CD4-positive, alpha-beta memory T cell (primary cell): ENCODE results near the gene LBHD1. TPM values are rescaled to one million over a fixed set of nuclear protein-coding genes. Genes with fewer than 3 reads are reported as not detected.
A peak's percentile ranks its signal among the peaks of the same experiment; 100 is the strongest.
"Not testable (repeated sequence)": the region's sequence is repeated elsewhere in the genome, so short reads cannot be mapped to it uniquely, and the experiment has no call there.

ENCODE experiments used
- CTCF ChIA-PET: fragments of 350-600 bp; sonication (Branson Sonifier 250); formaldehyde crosslinking; loops from one replicate; lab custom pipeline; 2021; ENCODE audit warnings: inconsistent platforms; ENCODE audit not compliant: partially characterized antibody; lab: Charles Lee
- POLR2A ChIA-PET: fragments of 350-600 bp; sonication (Branson Sonifier 250); formaldehyde crosslinking; loops from one replicate; lab custom pipeline; 2021; ENCODE audit not compliant: partially characterized antibody; lab: Charles Lee
- DNase-seq, 5 donors: peaks; one replicate each; pipeline versions ENCODE4 v3.0.0 to v3.0.0-alpha.2; 2020 to 2022; ENCODE audit warnings: mixed read lengths in 1 of 5
- H3K27ac ChIP-seq: one replicate; pipeline ENCODE4 v1.7.0; 2013; ENCODE audit warnings: low read depth, low read length
- H3K27me3 ChIP-seq: 2 replicates; pipeline ENCODE4 v1.7.0; 2013; ENCODE audit warnings: mild to moderate bottlenecking, low read length, moderate library complexity; ENCODE audit not compliant: insufficient read depth
- H3K36me3 ChIP-seq: 2 replicates; pipeline ENCODE4 v1.7.0; 2013; ENCODE audit warnings: mild to moderate bottlenecking, low read length, moderate library complexity; ENCODE audit not compliant: insufficient read depth
- H3K4me1 ChIP-seq: 2 replicates; pipeline ENCODE4 v1.7.0; 2013; ENCODE audit warnings: mild to moderate bottlenecking, low read length, moderate library complexity; ENCODE audit not compliant: insufficient read depth
- H3K4me3 ChIP-seq, 2 donors: one replicate each; pipeline ENCODE4 v1.7.0; 2013; ENCODE audit warnings: low read length in 2 of 2, mild to moderate bottlenecking in 1 of 2
- H3K9me3 ChIP-seq, 2 donors: one replicate each; pipeline ENCODE4 v1.7.0; 2013; ENCODE audit warnings: low read length in 2 of 2, control low read depth in 1 of 2; ENCODE audit not compliant: control insufficient read depth in 1 of 2
- H3K27ac Mint-ChIP-seq, 7 donors: one replicate each; pipeline ENCODE4 v1.8.0; 2020 to 2021; ENCODE audit warnings: mixed read lengths in 7 of 7, mild to moderate bottlenecking in 6 of 7, inconsistent platforms in 3 of 7, moderate library complexity in 3 of 7
- H3K27me3 Mint-ChIP-seq, 2 donors: one replicate each; pipeline ENCODE4 v1.8.0; 2020 to 2021; ENCODE audit warnings: mixed read lengths in 2 of 2
- H3K36me3 Mint-ChIP-seq, 2 donors: one replicate each; pipeline ENCODE4 v1.8.0; 2020 to 2021; ENCODE audit warnings: mixed read lengths in 2 of 2, inconsistent platforms in 1 of 2, mild to moderate bottlenecking in 1 of 2
- H3K4me1 Mint-ChIP-seq, 4 donors: one replicate each; pipeline ENCODE4 v1.8.0; 2020 to 2021; ENCODE audit warnings: mixed read lengths in 4 of 4, mild to moderate bottlenecking in 1 of 4
- H3K4me3 Mint-ChIP-seq, 8 donors: one replicate each; pipeline ENCODE4 v1.8.0; 2020 to 2021; ENCODE audit warnings: mixed read lengths in 8 of 8, mild to moderate bottlenecking in 7 of 8, moderate library complexity in 6 of 8, inconsistent platforms in 3 of 8
- H3K9me3 Mint-ChIP-seq, 8 donors: one replicate each; pipeline ENCODE4 v1.8.0; 2020 to 2021; ENCODE audit warnings: mixed read lengths in 8 of 8, mild to moderate bottlenecking in 5 of 8, inconsistent platforms in 3 of 8, moderate library complexity in 1 of 8
- intact Hi-C: fragments of 100-400 bp; cut with micrococcal nuclease; formaldehyde crosslinking; loops from one replicate; pipeline ENCODE4 v1.15.1; 2023
- polyA plus RNA-seq, 2 donors: library from polyadenylated mRNA; unstranded; fragments of 300-500 nt; fragmentation: Illumina TruSeq; gene quantifications; one replicate each; pipeline ENCODE4 v1.2.3, GENCODE V29; 2021
- total RNA-seq, 2 experiments: library from RNA; stranded (reverse); gene quantifications; one replicate each; pipeline ENCODE4 v1.2.3, GENCODE V29; 2021

The LBHD1 gene
- total and polyA plus RNA-seq, 4 experiments from 2014 or later = 2.4 to 28.6 (median 14.7) TPM

DNA sequence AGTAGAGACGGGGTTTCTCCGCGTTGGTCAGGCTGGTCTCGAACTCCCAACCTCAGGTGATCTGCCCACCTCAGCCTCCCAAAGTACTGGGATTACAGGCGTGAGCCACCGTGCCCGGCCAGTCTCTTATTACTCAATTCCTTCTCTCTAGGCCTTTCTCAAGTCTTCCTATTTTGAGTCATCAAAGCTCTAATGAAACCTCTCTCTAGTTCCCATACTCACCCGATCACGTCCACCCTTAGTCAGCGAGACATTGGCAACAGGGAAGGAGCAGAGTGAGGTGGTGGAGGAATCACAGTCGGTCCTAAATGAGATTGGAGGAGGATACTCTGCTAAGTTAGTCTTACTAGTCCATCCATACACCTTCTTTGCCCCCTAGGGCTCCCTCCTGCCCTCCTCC, 30.2 kb upstream of the LBHD1 start:
- ChIA-PET CTCF (interaction anchor here (0.7 to 1.5 kb wide), 6 partner anchors 21 to 308 kb away, joined by 3 to 6 read pairs (median 3); partner anchors contain the start of genes SLC3A2 and TUT1), POLR2A (interaction anchor here (1.6 to 1.9 kb wide), 2 partner anchors 31 to 37 kb away, joined by 4 to 8 read pairs; partner anchors contain the start of genes C11orf98, CSKMT, LBHD1 and UQCC3)
- Histone ChIP-seq H3K9me3 (no peaks in the 10 kb centered on the region), H3K27ac (no peak overlapping the region), H3K36me3 (no peaks in the 10 kb centered on the region), H3K4me3 (no peak overlapping the region), H3K27me3 (no peaks in the 10 kb centered on the region), H3K4me1 (peaks cover 19% of the 10 kb centered on the region)
- Mint-ChIP-seq H3K27me3 (no peaks in the 10 kb centered on the region), H3K9me3 (no peaks in the 10 kb centered on the region), H3K36me3 (peaks cover 5 to 6% of the 10 kb centered on the region in 2 donors), H3K4me3 (no peak overlapping the region), H3K27ac (peak overlapping the region in 1 of 7 donors; percentile 75), H3K4me1 (peaks cover 10 to 20% (median 15%) of the 10 kb centered on the region in 4 donors)
- intact Hi-C loops = no loop called here
- DNase-seq = no peak

DNA sequence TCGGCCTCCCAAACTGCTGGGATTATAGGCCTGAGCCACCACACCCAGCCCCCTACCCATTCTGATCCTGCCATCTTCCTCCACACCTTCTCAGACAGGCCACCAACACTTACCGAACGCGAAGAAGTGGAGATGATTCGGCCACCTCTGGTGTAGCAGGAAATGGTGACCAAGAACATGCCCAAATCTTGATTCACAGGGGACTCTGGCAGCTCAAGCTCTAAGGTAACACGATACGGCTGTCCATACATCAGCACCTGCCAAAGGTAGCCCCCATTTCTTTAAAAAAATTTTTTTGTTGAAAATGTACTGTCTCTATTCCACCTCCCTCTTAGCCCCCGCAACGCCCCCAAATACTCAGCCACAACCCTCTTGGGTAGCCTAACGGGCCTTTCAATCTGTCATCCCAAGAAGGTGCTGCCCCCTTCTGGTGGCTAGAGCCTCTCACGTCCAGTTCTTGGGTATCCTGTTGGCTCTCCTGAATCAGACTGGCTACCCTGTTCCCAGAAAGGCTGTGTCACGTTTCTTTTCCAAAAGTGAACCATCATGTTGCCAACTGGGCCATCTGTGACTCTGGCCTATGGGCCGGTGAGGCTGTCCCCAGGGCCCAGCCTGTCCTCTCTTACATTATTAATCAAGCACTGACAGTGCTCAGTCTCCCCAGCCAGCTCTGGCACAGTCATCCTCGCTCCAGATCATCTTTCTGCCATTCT, 22.5 kb upstream of the LBHD1 start:
- Mint-ChIP-seq H3K27me3 (no peaks in the 10 kb centered on the region), H3K4me3 (no peak overlapping the region), H3K27ac (peak overlapping the region in 4 of 7 donors; percentile 7 to 77 (median 56)), H3K4me1 (peaks cover 5 to 7% (median 6%) of the 10 kb centered on the region in 4 donors), H3K9me3 (no peaks in the 10 kb centered on the region), H3K36me3 (peaks cover 12% of the 10 kb centered on the region in 2 donors)
- no peaks in the 10 kb centered on the region for H3K9me3 ChIP-seq
- ChIA-PET CTCF (interaction anchor here (0.6 to 8.0 kb wide), 38 partner anchors 9 to 299 kb away, joined by 3 to 82 read pairs (median 4); partner anchors contain the start of genes C11orf98, CSKMT, EEF1G and INTS5), POLR2A (interaction anchor here (0.7 to 2.9 kb wide), 8 partner anchors 15 to 134 kb away, joined by 3 to 20 read pairs (median 5); partner anchors contain the start of genes C11orf98, CSKMT, EEF1G and HNRNPUL2)
- peak; percentile 73 to 80 (median 74) for DNase-seq
- no peaks in the 10 kb centered on the region for H3K4me1 ChIP-seq
- H3K36me3 ChIP-seq = no peaks in the 10 kb centered on the region
- H3K4me3 ChIP-seq = no peak overlapping the region
- no peak overlapping the region for H3K27ac ChIP-seq
- H3K27me3 ChIP-seq = no peaks in the 10 kb centered on the region
- intact Hi-C loops = loop anchor here (1.0 to 5.0 kb wide), 4 partner anchors 16 to 312 kb away; partner anchors contain the start of gene UBXN1

DNA sequence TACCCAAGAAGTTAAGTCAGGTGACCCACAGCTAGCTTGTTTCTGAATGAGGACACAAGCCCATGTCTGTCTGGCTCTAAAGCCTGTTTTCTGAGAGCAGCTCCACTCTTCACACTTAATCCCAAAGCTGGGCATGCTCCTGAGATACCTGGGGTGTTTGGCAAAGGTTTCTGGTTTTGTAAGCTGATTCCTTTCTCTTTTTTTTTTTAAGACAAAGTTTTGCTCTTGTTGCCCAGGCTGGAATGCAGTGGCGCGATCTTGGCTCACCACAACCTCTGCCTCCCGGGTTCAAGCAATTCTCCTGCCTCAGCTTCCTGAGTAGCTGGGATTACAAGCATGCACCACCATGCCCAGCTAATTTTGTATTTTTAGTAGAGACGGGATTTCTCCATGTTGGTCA, 21.6 kb upstream of the LBHD1 start:
- not testable (repeated sequence) for H3K4me3 ChIP-seq, H3K27ac Mint-ChIP-seq, H3K27me3 Mint-ChIP-seq, H3K4me3 Mint-ChIP-seq, H3K4me1 Mint-ChIP-seq, H3K9me3 Mint-ChIP-seq, H3K27ac ChIP-seq, H3K36me3 ChIP-seq, H3K9me3 ChIP-seq, H3K27me3 ChIP-seq, DNase-seq, H3K4me1 ChIP-seq
- CTCF ChIA-PET = interaction anchor here (0.8 to 8.0 kb wide), 20 partner anchors 10 to 312 kb away, joined by 3 to 82 read pairs (median 6); partner anchors contain the start of genes EEF1G, TUT1 and ZBTB3
- intact Hi-C loops = loop anchor here (1.0 to 5.0 kb wide), 4 partner anchors 15 to 311 kb away; partner anchors contain the start of gene UBXN1
- POLR2A ChIA-PET = interaction anchor here (0.7 to 2.9 kb wide), 8 partner anchors 10 to 269 kb away, joined by 3 to 20 read pairs (median 4); partner anchors contain the start of genes C11orf98, CSKMT, EEF1G and HNRNPUL2
- peaks cover 12% of the 10 kb centered on the region in 2 donors for H3K36me3 Mint-ChIP-seq

DNA sequence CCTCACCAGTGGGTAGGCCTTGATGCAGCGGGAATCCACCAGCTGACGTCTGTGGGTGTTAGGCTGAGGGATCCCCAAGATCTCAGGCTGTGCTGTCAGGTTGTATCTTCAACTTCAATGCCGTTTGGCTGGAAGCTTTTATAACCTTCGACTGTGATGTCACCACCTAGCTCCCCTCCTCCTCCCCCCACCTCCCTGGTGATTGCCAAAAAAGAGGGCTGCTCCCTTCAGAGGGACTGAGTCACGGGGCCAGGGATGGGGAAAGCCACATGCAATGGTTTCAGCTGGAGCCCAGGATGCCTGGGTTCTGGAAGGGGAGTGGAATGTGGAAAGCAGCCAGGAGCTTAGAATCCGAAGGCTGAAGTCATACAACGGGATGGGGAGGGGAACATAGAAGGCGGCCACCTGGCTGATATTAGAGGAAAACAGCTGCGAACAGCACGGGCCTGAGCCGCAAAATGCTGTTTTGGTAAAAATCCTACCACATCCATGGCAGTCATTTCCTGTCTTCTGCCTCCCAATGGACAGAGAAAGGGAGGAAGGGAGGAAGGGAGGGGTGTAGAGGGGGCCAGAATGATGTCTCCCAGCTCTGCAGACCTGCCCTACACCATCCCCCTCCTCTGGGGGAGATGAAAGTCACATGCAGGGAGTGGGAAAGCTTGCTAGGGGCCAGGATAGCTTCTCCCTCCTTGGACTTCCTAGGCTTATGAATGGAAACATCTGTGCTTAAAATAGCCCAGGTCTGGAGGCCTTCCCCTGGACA, 17.5 kb upstream of the LBHD1 start, which contains the start of gene LRRN4CL:
TSS of gene LRRN4CL (minus strand) at position 110 of the 763 bp plus-strand sequence. CDS start 1,022 bp downstream, outside the sequence.
- peak within 1 kb of the TSS in 1 of 7 donors; percentile 72 for H3K27ac Mint-ChIP-seq
- DNase-seq = no peak
- Histone ChIP-seq H3K4me3 (no peak within 1 kb of the TSS), H3K9me3 (no peaks in the 10 kb centered on the region), H3K27ac (no peak within 1 kb of the TSS), H3K36me3 (no peaks in the 10 kb centered on the region), H3K27me3 (no peaks in the 10 kb centered on the region), H3K4me1 (no peaks in the 10 kb centered on the region)
- intact Hi-C loops = loop anchor here (5.0 kb wide), 1 partner anchor 307 kb away; no protein-coding TSS in a partner anchor
- no peaks in the 10 kb centered on the region for H3K9me3 Mint-ChIP-seq
- peaks cover 10 to 12% of the 10 kb centered on the region in 2 donors for H3K36me3 Mint-ChIP-seq
- ChIA-PET POLR2A (interaction anchor here (0.7 to 1.9 kb wide), 4 partner anchors 9 to 98 kb away, joined by 3 to 9 read pairs (median 4); partner anchors contain the start of genes C11orf98, CSKMT and TUT1), CTCF (interaction anchor here (0.9 to 1.2 kb wide), 4 partner anchors 10 to 136 kb away, joined by 3 to 5 read pairs (median 3); no protein-coding TSS in a partner anchor)
- H3K27me3 Mint-ChIP-seq = peaks cover 0 to 5% of the 10 kb centered on the region in 2 donors
- H3K4me3 Mint-ChIP-seq = no peak within 1 kb of the TSS
- peaks cover under 1 to 2% (median 1%) of the 10 kb centered on the region in 4 donors for H3K4me1 Mint-ChIP-seq

DNA sequence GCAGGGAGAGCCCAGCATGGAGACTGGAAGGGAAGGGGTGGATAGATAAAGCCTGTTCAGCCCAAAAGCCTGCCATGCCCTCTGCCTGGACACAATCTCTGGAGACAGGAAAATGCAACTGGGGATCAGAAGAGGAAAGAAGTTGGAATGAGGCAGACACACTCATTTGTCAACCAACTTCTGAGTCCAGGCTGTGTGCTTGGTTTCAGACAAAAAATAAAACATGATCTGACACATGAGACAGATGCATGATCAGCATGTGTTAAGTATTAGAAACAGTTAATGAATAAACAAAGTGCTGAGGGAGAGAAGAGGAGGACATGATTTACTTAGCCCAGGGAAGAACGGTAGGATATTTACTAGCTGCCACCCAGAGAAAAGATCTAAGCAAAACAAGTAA, 16.4 kb upstream of the LBHD1 start:
- Mint-ChIP-seq H3K36me3 (peaks cover 10 to 12% of the 10 kb centered on the region in 2 donors), H3K4me3 (no peak overlapping the region), H3K4me1 (no peaks in the 10 kb centered on the region), H3K27ac (no peak overlapping the region), H3K9me3 (no peaks in the 10 kb centered on the region), H3K27me3 (peaks cover 0 to 5% of the 10 kb centered on the region in 2 donors)
- no peaks in the 10 kb centered on the region for H3K27me3 ChIP-seq
- no peaks in the 10 kb centered on the region for H3K9me3 ChIP-seq
- ChIA-PET CTCF (interaction anchor here (1.2 kb wide), 2 partner anchors 8 to 99 kb away, joined by 3 to 5 read pairs; no protein-coding TSS in a partner anchor), POLR2A (interaction anchor here (1.0 kb wide), 1 partner anchor 17 kb away, joined by 3 read pairs; no protein-coding TSS in a partner anchor)
- no peaks in the 10 kb centered on the region for H3K4me1 ChIP-seq
- H3K4me3 ChIP-seq = no peak overlapping the region
- H3K27ac ChIP-seq = no peak overlapping the region
- no peaks in the 10 kb centered on the region for H3K36me3 ChIP-seq
- intact Hi-C loops = no loop called here
- no peak for DNase-seq

DNA sequence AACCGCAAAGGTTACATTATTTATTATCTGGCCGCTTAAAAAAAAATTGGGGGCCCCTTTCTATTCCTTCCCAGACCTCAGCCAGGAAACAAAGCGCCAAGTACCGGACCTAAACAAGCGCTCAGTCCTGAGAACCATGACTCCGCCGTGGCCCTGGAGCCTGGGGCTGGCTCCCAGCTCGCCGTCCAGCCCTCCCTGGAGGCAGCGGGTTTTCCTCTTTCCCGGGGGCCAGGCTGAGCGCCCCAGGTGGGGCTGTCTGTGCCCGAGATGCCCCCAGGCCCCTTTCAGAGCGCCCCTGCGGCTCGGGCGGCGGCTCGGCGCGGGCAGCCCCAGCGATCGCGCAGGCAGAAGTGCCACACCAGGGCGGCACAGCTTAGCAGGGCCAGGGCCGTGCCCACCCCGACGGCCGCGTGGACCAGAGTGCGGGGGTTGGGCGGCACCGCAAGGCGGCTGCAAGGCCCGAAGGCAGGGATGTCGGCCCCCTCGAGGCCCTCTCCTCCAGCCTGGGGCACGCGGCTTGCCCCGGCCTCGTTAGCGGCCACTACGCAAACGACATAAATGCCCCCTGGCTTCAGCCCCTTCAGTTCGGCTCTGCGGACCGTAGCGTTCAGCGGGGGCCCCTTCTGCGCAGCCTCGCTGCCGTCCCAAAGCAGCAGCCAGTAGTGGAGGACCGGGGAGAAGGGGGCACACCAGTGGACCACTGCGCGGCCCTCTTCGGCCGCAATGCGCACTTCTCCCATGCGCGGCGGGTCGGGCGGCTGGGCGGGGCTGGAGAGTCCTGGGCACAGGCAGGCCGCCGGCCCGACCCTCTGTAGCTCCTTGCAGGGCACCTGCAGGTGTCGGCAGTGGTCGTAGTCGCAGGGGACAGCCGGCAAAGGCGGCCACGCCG, 15.7 kb upstream of the LBHD1 start:
- H3K27me3 ChIP-seq = no peaks in the 10 kb centered on the region
- no peak overlapping the region for H3K4me3 ChIP-seq
- ChIA-PET CTCF (interaction anchor here (1.2 kb wide), 1 partner anchor 100 kb away, joined by 3 read pairs; no protein-coding TSS in a partner anchor), POLR2A (interaction anchor here (1.0 to 1.2 kb wide), 2 partner anchors 17 to 22 kb away, joined by 3 read pairs; partner anchors contain the start of genes C11orf98 and CSKMT)
- Mint-ChIP-seq H3K27me3 (peaks cover 0 to 5% of the 10 kb centered on the region in 2 donors), H3K9me3 (no peaks in the 10 kb centered on the region), H3K36me3 (peaks cover 7 to 10% of the 10 kb centered on the region in 2 donors), H3K4me1 (no peaks in the 10 kb centered on the region), H3K27ac (no peak overlapping the region), H3K4me3 (no peak overlapping the region)
- H3K27ac ChIP-seq = no peak overlapping the region
- no peaks in the 10 kb centered on the region for H3K4me1 ChIP-seq
- intact Hi-C loops = no loop called here
- no peaks in the 10 kb centered on the region for H3K9me3 ChIP-seq
- DNase-seq = no peak
- no peaks in the 10 kb centered on the region for H3K36me3 ChIP-seq
